Right lobe of liver (tissue), 4 donors: ENCODE measurements around the gene PROZ.

Experiments used
- POLR2A ChIP-seq: fragments of 450-650 bp; IDR thresholded peaks from one replicate; pipeline ENCODE4 v1.6.1; 2017; ENCODE audit warnings: antibody characterized with exemption, mild to moderate bottlenecking
- TF ChIP-seq, protein P1 (sequence below), 4 donors: fragments of 200-600 bp in 3 of 4; fragments of 450-650 bp in 1 of 4; IDR thresholded peaks; one replicate each; pipeline versions ENCODE4 v1.5.1 to v1.8.0; 2016 to 2022; ENCODE audit warnings: antibody characterized with exemption in 4 of 4, mild to moderate bottlenecking in 2 of 4
- donor health status: DM: no; HTN: no; CAD: no.
- donor health status: DM: no; HTN: no; CAD: no.
- donor health status: DM: no; HTN: yes; CAD: no.

DNA sequence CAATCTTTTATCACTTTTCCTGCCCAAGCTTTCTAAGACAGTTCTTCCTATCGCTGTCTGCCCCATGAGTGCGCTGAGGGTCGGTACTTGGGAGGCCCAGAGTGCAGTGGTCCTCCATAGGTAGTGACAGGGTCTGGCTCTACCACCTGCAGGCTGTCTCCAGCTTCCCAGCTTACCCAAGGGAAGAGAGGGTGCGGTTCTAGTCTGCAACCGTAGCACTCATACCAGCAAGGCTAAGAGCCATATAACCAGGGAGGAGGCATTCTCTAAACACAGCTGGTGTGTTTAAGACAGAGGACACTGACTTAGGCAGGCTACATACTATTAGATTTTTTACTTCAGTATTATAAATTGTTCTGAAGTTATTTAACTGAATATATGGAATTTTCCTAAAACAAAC, 8.2 kb downstream of the PROZ start:
- TF ChIP-seq, protein P1, sequence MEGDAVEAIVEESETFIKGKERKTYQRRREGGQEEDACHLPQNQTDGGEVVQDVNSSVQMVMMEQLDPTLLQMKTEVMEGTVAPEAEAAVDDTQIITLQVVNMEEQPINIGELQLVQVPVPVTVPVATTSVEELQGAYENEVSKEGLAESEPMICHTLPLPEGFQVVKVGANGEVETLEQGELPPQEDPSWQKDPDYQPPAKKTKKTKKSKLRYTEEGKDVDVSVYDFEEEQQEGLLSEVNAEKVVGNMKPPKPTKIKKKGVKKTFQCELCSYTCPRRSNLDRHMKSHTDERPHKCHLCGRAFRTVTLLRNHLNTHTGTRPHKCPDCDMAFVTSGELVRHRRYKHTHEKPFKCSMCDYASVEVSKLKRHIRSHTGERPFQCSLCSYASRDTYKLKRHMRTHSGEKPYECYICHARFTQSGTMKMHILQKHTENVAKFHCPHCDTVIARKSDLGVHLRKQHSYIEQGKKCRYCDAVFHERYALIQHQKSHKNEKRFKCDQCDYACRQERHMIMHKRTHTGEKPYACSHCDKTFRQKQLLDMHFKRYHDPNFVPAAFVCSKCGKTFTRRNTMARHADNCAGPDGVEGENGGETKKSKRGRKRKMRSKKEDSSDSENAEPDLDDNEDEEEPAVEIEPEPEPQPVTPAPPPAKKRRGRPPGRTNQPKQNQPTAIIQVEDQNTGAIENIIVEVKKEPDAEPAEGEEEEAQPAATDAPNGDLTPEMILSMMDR (IDR thresholded peaks at IDR 0.05) = no peak
- TF ChIP-seq POLR2A = no peak
